H1 (cell line): Measurements from ENCODE around the gene MED31. TPM values are rescaled to one million over a fixed set of nuclear protein-coding genes. Genes with fewer than 3 reads are reported as not detected.

Experiments
- BCL11A ChIP-seq, 2 experiments: IDR thresholded peaks; one replicate each; pipeline ENCODE4 v1.6.1; 2011; ENCODE audit warnings: low read depth in 2 of 2, low read length in 2 of 2, mild to moderate bottlenecking in 2 of 2
- CBX8 ChIP-seq: fragments of 300-800, 300-1000 bp; sonication (generic); IDR thresholded peaks from 2 replicates; pipeline ENCODE4 v1.7.1; 2016; ENCODE audit warnings: low read depth, low read length, borderline replicate concordance
- CHD7 ChIP-seq: fragments of 300-600 bp; sonication (generic); IDR thresholded peaks from 2 replicates; pipeline ENCODE4 v1.7.1; 2012; ENCODE audit warnings: low read length, moderate library complexity, mild to moderate bottlenecking, inconsistent platforms; ENCODE audit not compliant: insufficient replicate concordance
- FOSL1 ChIP-seq: IDR thresholded peaks from 2 replicates; pipeline ENCODE4 v1.6.1; 2011; ENCODE audit warnings: mild to moderate bottlenecking, low read depth, low read length, moderate library complexity; ENCODE audit not compliant: insufficient read depth
- HDAC6 ChIP-seq: IDR thresholded peaks from one replicate; pipeline ENCODE4 v1.7.1; 2012; ENCODE audit warnings: low read depth, mild to moderate bottlenecking, inconsistent platforms, low read length, moderate library complexity
- JUN ChIP-seq: IDR thresholded peaks from 2 replicates; pipeline ENCODE4 v1.6.1; 2011; ENCODE audit warnings: low read depth, mild to moderate bottlenecking, improper control_type of control experiment, low read length
- POLR2A ChIP-seq, 2 experiments: IDR thresholded peaks; 1 replicate in 1 of 2; 2 replicates in 1 of 2; pipeline ENCODE4 v1.6.1; 2011; ENCODE audit warnings: low read depth in 2 of 2, low read length in 2 of 2, mild to moderate bottlenecking in 2 of 2; ENCODE audit errors: control extremely low read depth in 1 of 2
- RBBP5 ChIP-seq: IDR thresholded peaks from 2 replicates; pipeline ENCODE4 v1.7.1; 2012; ENCODE audit warnings: low read depth, mild to moderate bottlenecking, inconsistent platforms, low read length, moderate library complexity, borderline replicate concordance
- USF2 ChIP-seq: IDR thresholded peaks from 2 replicates; pipeline ENCODE4 v1.6.1; 2011; ENCODE audit warnings: low read length, improper control_type of control experiment
- polyA plus RNA-seq, 7 experiments: library from polyadenylated mRNA; depleted of rRNA in 3 of 7; stranded (reverse) in 5 of 7; unstranded in 2 of 7; fragments of >200 nt in 5 of 7; fragments of 200-250 nt in 2 of 7; gene quantifications; 1 replicate in 5 of 7; 2 replicates in 1 of 7; 4 replicates in 1 of 7; pipeline versions ENCODE4 v1.2.1 to v1.2.3, GENCODE V29; 2011 to 2013; ENCODE audit warnings: missing spikeins in 2 of 7, mixed read lengths in 2 of 7
- total RNA-seq: library from RNA; stranded (reverse); fragmentation: NEBNext Ultra II Directional; extraction: Animal tissue kit (Norgen Biotek cat#: 25700); gene quantifications from 2 replicates; pipeline ENCODE4 v1.2.1, GENCODE V29; 2021

MED31 gene
- total and polyA plus RNA-seq, 2 of the 8 experiments (the other 6 are each of a cell fraction or from before 2014, with no cell fraction given), result 4.6 to 12.3 TPM

GRCh38 chr17:6684881-6685767 is 33.7 kb upstream of the MED31 start (continued):
- TF ChIP-seq CHD7 (no peak), FOSL1 (no peak), POLR2A (IDR thresholded peaks at IDR 0.05; ENCODE audit: control extremely low read depth in 1 of 2, low read depth in 2 of 2, low read length in 2 of 2) (no peak), RBBP5 (no peak), USF2 (no peak), JUN (no peak), BCL11A (IDR thresholded peaks at IDR 0.05; ENCODE audit: low read depth in 2 of 2, low read length in 2 of 2) (no peak), HDAC6 (no peak), CBX8 (no peak)
